NCI-H146 treated with DMSO at 0.1 percent for 48 hours (cell line): ENCODE data around the gene ARHGAP45.
"Not testable (repeated sequence)": the region's sequence is repeated elsewhere in the genome, so short reads cannot be mapped to it uniquely, and the experiment has no call there.

Experiments
- DNase-seq: peaks from one replicate; lab custom pipeline; 2025; ENCODE audit not compliant: unreplicated experiment; lab: John Stamatoyannopoulos, UW

Gene ARHGAP45

DNA sequence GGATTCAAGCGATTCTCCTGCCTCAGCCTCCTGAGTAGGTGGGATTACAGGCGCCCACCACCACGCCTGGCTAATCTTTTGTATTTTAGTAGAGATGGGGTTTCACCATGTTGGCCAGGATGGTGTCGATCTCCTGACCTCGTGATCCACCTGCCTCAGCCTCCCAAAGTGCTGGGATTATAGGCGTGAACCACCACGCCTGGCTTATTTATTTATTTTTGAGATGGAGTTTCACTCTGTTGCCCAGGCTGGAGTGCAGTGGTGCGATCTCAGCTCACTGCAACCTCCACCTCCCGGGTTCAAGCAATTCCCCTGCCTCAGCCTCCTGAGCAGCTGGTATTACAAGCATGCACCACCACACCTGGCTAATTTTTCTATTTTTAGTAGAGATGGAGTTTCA, 47.8 kb downstream of the ARHGAP45 start:
- not testable (repeated sequence) for DNase-seq

DNA sequence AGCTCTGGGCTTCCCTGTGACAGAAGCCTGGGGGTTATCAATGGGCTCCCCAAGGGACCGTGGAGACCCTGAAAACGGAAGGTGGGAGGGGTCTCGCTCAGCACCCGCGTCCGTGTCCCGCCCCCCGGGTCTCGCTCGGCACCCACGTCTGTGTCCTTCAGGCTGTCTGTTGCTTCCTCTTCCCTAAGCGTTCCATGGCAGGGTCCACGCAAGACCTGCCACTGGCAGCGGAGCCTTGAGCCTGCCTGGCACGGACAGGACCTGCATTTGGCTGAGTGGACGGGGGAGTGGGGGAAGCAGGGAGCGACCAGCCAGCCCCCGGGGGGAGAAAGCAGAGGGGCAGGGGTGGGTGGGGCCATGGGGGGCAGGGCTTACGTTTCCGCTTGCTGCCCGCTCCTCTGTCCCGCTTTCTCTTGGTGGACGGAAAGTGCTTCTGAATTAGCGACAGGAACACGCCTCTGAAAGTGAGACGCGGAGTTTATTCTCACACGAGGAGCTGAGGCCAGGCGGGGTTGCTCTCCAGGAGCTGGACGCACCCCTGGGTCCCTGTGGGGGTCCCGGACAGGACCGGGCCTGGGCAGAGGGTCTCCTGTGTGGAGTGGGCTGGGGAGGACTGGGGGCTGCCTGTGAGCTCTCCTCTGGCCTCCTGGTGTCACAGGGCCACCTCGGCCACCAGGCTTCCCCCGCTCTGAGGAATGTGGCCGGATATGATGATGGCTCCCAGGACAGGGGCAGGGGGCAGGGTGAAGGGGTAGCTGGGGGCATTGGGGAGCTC, 48.9 kb downstream of the ARHGAP45 start:
- DNase-seq: no peak

DNA sequence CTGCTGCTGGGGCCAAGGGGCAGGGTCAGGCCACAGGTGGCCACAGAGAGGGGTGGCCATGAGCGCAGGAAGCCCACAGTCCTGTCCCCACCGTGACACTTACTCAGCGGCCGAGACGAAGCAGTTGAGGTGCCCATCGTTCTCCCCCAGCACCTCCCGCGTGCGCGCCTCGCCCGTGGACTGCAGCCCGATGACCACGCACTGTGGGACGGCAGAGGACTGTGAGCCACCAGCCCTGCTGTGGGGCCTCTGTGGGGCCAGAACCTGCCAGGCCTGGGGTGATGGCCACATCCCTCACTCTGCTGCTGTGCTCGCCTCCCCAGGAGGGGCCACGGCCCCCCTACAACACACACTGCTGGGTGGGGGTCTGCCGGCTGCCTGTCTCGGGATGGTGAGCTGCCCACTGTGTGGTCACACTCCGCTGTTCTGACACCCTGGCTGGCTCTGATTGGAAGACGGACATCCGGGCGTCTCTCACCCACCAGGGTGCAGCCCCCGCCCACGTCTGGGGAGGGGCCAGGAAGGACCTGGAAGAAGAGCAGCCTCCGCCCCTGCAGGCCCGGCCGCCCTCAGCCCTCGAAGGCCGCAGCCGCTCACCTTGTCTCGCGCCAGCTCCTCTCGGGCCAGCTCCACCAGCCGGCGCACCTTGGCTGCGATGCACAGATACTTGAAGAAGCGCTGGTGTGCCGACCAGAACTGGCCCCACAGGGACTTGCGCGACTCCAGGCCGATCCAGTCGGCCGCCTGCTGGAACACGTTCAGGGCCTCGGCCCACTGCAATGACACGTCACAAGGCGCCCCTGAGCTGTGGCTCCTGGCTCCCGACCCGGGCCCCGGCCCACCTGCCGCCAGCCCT, 50.0 kb downstream of the ARHGAP45 start:
- no peak for DNase-seq

DNA sequence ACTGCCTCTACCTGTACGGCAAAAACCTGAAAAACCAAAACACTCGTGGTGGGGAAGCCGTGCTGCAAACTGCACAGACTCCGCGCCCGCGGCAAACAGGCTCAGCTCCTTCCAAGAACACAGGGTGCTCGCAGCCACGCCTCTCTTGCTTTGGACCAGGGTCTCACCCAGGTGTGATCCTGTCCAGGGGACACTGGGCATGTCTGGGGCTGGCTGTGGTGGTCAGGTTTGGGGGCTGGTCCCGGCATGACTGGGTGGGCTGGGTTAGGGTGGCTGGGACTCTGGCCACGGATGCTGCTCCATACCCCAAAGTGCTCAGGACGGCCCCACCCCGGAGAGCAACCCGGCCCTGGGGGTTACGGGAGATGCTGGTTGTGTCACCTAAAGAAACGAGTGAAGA, 50.7 kb downstream of the ARHGAP45 start:
- DNase-seq: no peak

DNA sequence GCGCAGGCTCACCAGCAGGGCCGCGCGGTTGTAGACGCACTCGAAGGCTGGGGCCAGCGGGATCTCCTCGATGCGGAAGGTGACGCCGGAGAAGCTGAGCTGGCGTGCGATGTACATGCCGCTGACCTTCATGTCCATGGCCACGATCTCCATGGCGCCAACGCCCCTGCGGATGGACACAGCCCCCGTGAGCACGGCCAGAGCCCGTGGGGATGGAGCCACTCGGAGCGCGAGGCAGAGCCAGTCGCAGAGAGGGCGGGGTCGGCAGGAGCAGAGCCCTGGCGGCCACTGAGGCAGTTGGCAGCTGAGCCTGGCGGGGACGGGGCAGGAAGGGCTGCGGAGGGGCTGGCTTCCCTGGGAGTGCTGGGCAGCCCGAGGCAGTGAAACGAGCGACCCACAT, 52.0 kb downstream of the ARHGAP45 start:
- no peak for DNase-seq

DNA sequence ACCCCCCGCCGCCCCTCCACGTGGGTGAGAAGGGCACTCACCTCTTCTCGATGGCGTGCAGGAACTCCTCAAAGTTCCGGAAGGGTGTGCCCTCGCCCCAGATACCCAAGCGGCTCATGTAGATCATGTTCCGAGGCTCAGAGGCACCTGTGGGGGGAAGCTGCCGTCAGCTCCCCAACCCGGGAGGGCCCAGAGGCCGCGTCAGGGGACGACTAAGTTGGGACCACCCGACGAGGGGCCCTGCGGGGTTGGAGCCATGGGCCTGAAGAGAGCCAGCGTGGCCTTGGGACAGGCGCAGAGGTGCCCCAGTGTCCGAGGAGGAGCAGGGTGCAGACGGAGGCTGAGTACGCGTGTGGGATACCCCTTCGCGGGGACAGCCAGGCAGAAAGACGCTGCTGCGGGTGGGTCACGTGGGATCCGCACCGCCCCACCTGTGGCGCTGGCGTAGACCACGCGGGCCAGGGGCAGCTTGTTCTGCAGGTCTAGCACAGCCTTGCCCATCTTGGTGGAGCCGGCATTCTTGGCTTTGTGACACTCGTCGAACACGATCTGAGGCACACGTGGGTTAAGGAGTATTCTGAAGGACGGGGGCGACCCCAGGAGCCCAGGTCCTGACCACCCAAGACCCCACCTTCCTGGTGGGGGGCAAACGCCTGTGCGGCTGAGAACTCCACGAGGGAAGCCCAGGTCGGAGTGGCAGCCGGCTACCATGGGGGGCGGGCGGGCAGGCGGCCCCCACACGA, 52.7 kb downstream of the ARHGAP45 start:
- no peak for DNase-seq

DNA sequence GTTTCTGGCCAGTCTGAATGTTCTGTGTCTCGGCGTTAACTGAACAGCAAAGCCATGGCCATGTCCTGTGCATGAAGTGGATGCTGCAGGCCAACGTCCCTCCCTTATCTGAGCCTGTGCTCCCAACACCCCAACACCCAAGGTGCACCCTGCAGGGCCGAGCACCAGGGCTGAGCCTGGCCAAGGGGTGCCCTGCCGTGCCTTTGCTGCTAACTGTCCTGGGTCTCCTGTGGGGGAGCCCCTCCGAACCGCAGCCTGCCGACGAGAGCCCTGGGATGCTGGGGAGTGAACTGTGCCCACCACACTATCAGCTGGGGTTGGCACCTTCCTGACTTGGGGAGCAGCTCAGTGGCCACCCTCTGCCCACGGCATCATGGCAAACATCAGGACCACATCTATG, 54.4 kb downstream of the ARHGAP45 start:
- no peak for DNase-seq

DNA sequence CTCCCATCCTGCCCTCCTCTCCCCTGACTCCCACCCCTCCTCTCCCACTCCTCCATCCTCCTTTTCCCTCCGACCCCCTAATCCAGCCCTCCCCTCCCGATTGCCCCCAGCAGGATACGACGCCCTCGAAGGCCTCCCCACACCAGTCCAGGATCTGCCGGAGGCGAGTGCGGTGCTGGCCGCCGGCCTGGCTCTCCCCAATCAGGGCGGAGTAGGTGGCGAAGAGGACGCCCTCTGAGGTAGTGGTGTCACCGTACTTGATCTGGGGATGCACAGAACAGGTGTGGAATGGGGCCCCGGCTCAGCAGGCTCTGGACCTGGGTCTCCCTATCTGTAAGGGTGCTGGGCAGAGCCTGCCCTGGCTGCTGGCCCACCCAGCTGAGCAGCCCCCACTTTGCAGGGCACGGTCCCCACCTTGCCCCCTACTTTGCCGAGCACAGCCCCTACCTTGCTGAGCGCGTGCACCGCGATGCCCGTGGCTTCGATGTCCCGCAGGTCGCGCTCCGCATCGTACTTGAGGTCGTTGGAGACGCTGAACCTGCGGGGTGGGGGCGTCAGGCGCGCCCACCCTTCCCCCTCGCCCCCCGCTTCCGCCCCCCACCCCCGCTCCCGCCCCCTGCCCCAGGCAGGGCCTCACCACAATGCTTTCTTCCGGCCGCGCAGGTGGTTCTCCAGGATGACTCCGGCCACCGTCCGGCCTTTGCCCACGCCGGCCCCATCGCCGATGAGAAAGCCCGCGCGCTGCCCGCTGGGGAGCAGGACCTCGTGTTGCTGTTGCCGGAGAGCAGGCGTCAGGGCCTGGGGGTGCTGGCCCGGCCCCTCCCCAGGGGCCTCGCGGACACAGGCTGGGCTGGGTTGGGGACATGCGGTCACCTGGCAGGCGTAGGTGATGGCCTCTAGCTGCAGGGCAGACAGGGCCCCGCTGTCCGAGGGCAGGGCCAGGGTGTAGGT, 55.3 kb downstream of the ARHGAP45 start:
- DNase-seq: no peak

DNA sequence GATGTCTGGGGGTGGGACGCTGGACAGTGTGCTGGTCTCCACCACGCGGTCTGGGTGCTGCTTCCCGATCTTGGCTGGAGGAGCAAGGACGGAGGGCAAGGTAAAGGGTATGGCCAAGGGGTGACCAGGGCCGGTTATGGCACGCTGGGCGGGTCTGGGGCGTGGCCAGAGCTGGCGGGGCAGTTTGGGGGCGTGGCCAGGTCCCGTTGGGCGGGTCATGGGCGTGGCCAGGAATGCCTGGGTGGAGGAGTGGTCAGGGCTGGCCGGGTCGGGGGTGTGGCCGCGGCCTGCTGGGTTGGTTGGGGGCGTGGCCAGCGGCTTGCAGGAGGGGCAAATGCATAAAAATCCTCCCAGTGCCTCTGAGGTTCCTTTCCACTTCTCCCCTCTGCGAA, 56.0 kb downstream of the ARHGAP45 start:
- DNase-seq: no peak

DNA sequence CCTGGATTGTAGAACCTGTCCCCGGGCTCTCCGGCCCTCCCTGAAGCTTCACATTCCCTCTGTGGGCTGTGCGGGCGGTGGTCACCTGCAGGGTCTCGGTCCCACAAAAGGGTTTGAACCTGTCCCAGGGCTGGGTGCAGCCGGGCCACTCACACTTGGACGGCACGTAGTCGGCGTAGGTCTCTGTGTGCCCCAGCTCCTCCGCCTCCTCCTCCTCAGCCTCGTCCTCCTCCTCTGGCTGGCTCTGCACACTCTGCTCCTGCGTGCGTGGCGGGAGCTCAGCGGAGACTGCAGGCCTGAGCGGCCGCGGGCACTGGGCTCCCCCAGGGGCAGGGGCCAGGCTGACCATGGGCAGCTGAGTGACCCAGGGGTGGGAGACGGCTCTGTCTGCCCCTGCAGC, 56.4 kb downstream of the ARHGAP45 start:
- no peak for DNase-seq

DNA sequence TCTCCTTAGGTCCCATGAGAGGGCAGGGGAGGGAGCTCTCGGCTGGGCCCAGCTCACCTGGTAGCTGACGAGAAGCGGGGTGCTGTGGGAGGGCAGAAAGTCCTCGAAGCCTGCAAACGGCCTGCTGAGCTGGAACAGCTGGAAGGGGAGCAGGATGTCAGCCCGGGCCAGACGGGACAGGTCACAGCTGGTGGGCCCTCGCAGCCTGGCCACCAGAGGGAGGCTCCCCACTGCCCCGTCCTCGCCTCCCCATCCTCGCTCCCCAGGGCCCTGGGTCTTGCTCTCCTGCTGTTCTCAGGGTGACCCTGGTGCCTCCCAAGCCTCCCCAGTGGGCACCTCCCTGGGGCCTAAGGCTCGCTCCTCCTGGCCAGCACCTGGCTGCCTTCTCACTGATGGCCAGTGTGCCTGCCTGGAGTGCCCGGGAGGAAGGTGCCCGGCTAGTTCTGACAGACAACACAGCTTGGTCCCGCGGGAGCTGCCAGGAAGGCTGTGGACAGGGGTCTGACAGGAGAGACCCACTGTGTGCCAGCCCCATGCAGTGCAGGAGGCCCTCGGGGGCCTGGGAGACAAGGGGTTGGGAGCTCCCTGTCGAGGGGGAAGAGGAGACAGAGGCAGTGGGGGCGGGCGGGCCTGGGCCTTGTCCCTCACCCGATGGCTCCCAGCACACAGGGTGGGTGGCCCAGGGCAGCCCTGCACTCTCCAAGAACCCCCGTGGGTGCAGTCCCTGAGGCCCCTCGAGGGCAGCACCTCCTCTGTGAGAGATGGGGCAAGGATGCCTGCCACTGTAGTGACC, 57.1 kb downstream of the ARHGAP45 start:
- no peak for DNase-seq

DNA sequence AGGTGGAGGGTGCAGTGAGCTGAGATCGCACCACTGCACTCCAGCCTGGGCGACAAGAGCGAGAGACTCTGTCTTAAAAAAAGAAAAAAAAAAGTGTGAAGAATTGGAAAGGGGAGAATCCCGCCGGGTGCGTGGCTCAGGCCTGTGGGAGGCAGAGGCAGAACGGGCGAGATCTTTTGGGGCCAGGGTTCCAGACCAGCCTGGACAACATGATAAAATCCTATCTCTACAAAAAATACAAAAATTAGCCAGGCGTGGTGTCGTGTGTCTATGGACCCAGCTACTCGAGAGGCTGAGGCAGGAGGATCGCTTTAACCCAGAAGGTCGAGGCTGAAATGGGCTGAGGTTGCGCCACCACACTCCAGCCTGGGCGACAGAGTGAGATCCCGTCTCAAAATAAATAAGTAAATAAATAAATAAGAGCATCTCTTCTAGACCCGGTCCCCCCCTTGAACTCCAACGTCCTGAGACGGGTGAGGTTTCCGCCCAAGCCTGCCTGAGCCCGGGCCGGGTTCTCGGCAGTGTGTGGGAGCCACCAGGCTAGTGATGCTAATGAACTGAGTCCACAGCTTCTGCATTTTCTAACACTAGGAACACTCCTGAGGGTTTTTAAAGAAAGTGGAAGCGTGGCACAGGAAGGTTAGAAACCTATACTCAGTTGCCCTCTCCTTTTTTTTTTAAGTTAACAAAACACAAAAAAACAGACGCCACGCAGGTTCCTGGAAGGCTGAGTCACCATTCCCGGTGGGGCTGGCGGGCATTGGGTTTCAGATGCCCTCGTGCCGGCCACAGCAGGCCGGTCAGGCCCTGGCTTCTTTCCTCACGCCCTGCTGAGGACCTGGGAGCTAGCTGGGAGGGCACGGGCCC, 58.9 kb downstream of the ARHGAP45 start:
- no peak for DNase-seq

DNA sequence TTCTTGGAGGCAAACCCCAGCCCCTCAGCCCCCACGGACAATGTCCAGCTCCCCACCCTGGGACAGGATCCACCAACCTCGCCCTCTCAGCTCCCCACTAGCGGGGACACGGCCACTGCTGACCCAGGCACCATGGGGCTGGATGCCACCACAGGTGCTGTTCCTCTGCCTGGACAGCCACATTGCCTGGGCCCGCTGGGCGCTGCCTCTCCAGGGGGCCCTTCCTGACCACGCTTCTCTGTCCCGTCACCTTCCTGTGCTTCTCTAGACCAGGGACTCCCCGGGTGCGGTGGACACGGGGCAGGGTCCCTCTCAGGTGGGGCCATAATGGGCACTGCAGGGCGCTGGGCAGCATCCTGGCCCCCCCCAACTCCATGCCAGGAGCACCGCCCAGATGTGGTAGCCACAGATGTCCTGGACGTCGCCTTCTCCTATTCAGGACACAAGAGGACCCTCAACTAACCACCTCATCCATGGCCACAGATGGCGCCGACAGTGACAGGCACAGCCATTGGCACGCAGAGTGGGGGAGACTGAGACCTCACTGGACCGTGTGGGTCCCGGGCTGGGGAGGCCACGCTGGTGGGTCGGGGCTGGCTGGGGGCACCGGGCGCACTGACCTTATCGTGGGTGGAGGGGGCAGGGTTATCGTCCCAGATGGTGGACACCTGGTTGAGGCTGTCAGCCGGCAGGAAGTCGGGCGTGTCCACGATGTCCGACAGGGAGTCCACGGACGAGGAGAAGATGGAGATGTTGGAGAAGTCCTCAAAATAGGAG, 60.2 kb downstream of the ARHGAP45 start:
- DNase-seq: no peak

DNA sequence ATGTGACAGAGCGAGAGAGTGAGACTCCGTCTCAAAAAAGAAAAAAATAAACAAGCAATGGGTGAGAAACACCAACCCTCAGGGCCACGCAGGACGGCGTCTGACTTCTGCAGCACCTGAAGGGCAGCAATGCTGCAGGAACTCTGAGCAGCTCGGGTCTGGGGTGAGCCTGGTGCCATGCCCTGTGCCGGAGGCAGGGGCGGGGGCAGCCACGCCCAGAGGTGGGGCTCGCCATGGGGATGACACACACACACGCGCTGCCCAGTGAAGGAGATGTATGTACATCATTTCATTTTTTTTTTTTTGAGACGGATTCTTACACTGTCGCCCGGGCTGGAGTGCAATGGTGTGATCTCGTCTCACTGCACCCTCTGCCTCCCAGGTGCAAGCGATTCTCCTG, 61.1 kb downstream of the ARHGAP45 start:
- DNase-seq: no peak

DNA sequence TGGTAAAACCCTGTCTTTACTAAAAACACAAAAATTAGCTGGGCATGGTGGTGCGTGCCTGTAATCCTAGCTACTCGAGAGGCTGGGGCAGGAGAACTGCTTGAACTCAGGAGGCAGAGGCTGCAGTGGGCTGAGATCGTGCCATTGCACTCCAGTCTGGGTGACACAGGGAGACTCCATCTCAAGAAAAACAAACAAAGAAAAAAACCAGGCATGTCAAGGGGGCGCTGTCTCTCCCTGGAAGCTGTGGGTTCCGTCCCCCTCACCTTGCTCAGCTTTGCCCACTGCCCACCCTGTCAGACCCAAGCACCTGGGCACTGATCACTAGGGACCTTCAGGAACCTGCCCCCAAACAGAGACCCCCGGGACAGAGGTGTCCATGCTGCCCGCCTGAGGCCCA, 62.1 kb downstream of the ARHGAP45 start:
- DNase-seq: not testable (repeated sequence)

DNA sequence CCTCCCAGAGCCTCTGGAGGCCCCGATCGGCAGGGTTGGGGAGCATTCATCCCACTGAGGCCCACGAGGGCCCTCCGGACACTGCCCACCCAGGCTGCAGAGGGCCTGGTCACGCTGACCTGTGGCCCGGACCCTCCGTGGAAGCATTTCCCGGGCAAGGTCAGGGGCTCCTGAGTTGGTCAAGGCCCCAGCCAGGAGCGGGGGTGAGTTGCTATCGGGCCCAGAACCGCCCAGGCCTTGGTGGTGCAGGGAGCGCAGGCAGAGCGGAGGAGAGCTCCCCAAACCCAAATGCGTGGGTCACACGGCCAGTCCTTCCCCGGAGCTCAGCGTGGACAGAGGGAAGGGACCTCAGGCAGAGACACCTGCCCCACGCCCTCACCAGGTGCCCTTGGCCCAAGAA, 62.6 kb downstream of the ARHGAP45 start:
- DNase-seq: no peak

DNA sequence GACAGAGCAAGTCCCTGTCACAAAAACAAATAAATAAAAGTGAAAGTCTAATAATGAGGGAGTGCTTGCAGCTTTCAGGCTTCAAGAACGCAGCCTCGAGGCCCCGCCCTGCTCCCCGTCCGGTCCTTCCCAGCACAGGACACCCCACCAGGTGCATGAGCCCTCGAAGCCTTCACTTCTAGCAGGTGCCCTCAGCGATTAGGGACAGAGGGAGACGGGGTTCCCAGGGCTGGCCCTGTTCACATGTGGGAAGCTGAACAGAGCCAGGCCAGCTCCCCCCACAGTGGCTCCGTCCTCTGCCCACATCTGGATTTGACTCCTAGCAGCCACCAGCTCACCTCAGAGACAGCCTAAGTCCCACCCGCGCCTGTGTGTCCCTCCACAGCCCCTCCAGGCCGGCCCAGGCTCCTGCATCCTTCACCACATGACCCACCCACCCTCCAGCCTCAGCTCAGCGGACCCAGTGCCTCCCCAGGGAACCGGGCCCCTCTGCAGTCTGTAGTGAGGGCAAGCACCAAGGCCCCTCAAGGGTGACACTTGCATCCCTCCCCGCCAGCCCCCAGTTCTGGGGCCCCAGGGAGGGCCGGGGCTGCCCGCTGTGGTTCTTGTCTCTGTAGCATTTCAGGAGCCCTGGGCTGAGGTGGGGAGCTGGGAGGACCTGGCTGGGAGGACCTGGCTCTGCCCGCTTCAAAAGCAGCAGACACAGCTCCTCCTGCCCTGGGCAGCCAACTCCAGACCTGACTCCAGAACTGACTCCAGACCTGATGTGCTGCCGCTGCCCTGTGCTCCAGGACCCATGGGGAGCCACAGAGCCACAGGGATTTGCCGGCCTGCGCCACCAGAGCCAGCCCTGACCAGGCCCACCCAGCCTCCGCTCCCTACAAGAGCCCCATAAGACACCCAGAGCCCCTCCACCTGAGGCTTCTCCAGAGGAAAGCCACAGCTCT, 64.1 kb downstream of the ARHGAP45 start:
- no peak for DNase-seq
